HG02588 (cell line): ENCODE results near the gene GPR171.

Experiments
- ATAC-seq: cut with Tn5 transposase; IDR thresholded peaks from one replicate; pipeline ENCODE4 v1.9.1; 2021; ENCODE audit warnings: mild to moderate bottlenecking, moderate library complexity; ENCODE audit not compliant: unreplicated experiment

GPR171 gene

GRCh38 chr3:151182349-151183079, 20.5 kb downstream of the GPR171 start:
- no peak for ATAC-seq

- ATAC-seq = no peak
Observed at GRCh38 chr3:151178208-151178845, 24.7 kb downstream of the GPR171 start.

- ATAC-seq = no peak
Observed at GRCh38 chr3:151175952-151176351, 27.1 kb downstream of the GPR171 start.

- ATAC-seq = no peak
Observed at GRCh38 chr3:151174351-151174750, 28.7 kb downstream of the GPR171 start.

GRCh38 chr3:151171145-151171757, 31.8 kb downstream of the GPR171 start:
- peak; percentile 49 for ATAC-seq

- peak; percentile 41 for ATAC-seq
Observed at GRCh38 chr3:151169948-151170679, 32.9 kb downstream of the GPR171 start.

GRCh38 chr3:151169262-151169947, 33.6 kb downstream of the GPR171 start:
- ATAC-seq = peak; percentile 32

- peak; percentile 47 for ATAC-seq
Observed at GRCh38 chr3:151168269-151169094, 34.5 kb downstream of the GPR171 start.

GRCh38 chr3:151166161-151166560, 36.9 kb downstream of the GPR171 start:
- ATAC-seq = no peak

- ATAC-seq = no peak
Observed at GRCh38 chr3:151165226-151165625, 37.8 kb downstream of the GPR171 start.

- no peak for ATAC-seq
Observed at GRCh38 chr3:151159806-151160205, 43.2 kb downstream of the GPR171 start.

- ATAC-seq = peak; percentile 58
Observed at GRCh38 chr3:151156618-151157216, 46.3 kb downstream of the GPR171 start.

- no peak for ATAC-seq
Observed at GRCh38 chr3:151155409-151156128, 47.4 kb downstream of the GPR171 start.

- ATAC-seq = no peak
Observed at GRCh38 chr3:151154566-151154965, 48.5 kb downstream of the GPR171 start.

- ATAC-seq = no peak
Observed at GRCh38 chr3:151152455-151153079, 50.4 kb downstream of the GPR171 start.
